Trophoblast cell (in vitro differentiated cells and primary cell): Measurements from ENCODE around the gene ABLIM1.

Experiments
- DNase-seq, 2 donors: peaks; one replicate each; pipeline ENCODE4 v3.0.0-alpha.2; 2016
- H2AFZ ChIP-seq: 2 replicates; pipeline ENCODE4 v1.6.1; 2013; ENCODE audit warnings: low read length, moderate library complexity, mild to moderate bottlenecking; ENCODE audit not compliant: insufficient read depth, poor library complexity
- H2AK5ac ChIP-seq: 2 replicates; pipeline ENCODE4 v1.6.1; 2013; ENCODE audit warnings: mild to moderate bottlenecking, low read length
- H2BK120ac ChIP-seq: 2 replicates; pipeline ENCODE4 v1.6.1; 2013; ENCODE audit warnings: low read length, mild to moderate bottlenecking, moderate library complexity; ENCODE audit not compliant: insufficient read depth, poor library complexity
- H2BK12ac ChIP-seq: 2 replicates; pipeline ENCODE4 v1.6.1; 2013; ENCODE audit warnings: mild to moderate bottlenecking, low read length, moderate library complexity
- H2BK5ac ChIP-seq: 2 replicates; pipeline ENCODE4 v1.6.1; 2013; ENCODE audit warnings: low read length, low read depth, moderate library complexity, mild to moderate bottlenecking; ENCODE audit not compliant: poor library complexity
- H3K14ac ChIP-seq: 2 replicates; pipeline ENCODE4 v1.6.1; 2013; ENCODE audit warnings: mild to moderate bottlenecking, low read length
- H3K18ac ChIP-seq: 2 replicates; pipeline ENCODE4 v1.6.1; 2013; ENCODE audit warnings: mild to moderate bottlenecking, low read length
- H3K23ac ChIP-seq: 2 replicates; pipeline ENCODE4 v1.6.1; 2013; ENCODE audit warnings: low read length
- H3K27ac ChIP-seq: 2 replicates; pipeline ENCODE4 v1.5.1; 2013; ENCODE audit warnings: low read depth, mild to moderate bottlenecking, inconsistent platforms, low read length, moderate library complexity
- H3K27me3 ChIP-seq: 2 replicates; pipeline ENCODE4 v1.6.1; 2013; ENCODE audit warnings: inconsistent platforms, mild to moderate bottlenecking, low read length, moderate library complexity; ENCODE audit not compliant: insufficient read depth
- H3K36me3 ChIP-seq, 2 experiments: 1 replicate in 1 of 2; 2 replicates in 1 of 2; pipeline ENCODE4 v1.6.1; 2013; ENCODE audit warnings: low read length in 2 of 2, mild to moderate bottlenecking in 2 of 2, moderate library complexity in 1 of 2; ENCODE audit not compliant: insufficient read depth in 2 of 2, control insufficient read depth in 1 of 2
- H3K4ac ChIP-seq: 2 replicates; pipeline ENCODE4 v1.6.1; 2013; ENCODE audit warnings: low read depth, mild to moderate bottlenecking, low read length, moderate library complexity
- H3K4me1 ChIP-seq, 2 experiments: 1 replicate in 1 of 2; 2 replicates in 1 of 2; pipeline ENCODE4 v1.6.1; 2013; ENCODE audit warnings: low read length in 2 of 2, mild to moderate bottlenecking in 2 of 2, moderate library complexity in 1 of 2; ENCODE audit not compliant: insufficient read depth in 2 of 2, control insufficient read depth in 1 of 2
- H3K4me2 ChIP-seq: 2 replicates; pipeline ENCODE4 v1.6.1; 2013; ENCODE audit warnings: inconsistent platforms, mild to moderate bottlenecking, low read length, moderate library complexity
- H3K4me3 ChIP-seq: 2 replicates; pipeline ENCODE4 v1.5.1; 2013; ENCODE audit warnings: mild to moderate bottlenecking, low read depth, low read length, inconsistent platforms
- H3K79me1 ChIP-seq: one replicate; pipeline ENCODE4 v1.6.1; 2013; ENCODE audit warnings: low read length
- H3K79me2 ChIP-seq: 2 replicates; pipeline ENCODE4 v1.6.1; 2013; ENCODE audit warnings: low read length, mild to moderate bottlenecking; ENCODE audit not compliant: control insufficient read depth, insufficient read depth, poor library complexity
- H3K9ac ChIP-seq: 2 replicates; pipeline ENCODE4 v1.6.1; 2013; ENCODE audit warnings: mild to moderate bottlenecking, low read length
- H3K9me3 ChIP-seq: 2 replicates; pipeline ENCODE4 v1.6.1; 2013; ENCODE audit warnings: low read depth, mild to moderate bottlenecking, control low read depth, inconsistent platforms, low read length; ENCODE audit not compliant: insufficient read depth
- H4K12ac ChIP-seq: 2 replicates; pipeline ENCODE4 v1.6.1; 2013; ENCODE audit warnings: low read depth, mild to moderate bottlenecking, low read length, moderate library complexity
- H4K8ac ChIP-seq: 2 replicates; pipeline ENCODE4 v1.6.1; 2013; ENCODE audit warnings: low read depth, mild to moderate bottlenecking, low read length, moderate library complexity
- H4K91ac ChIP-seq: one replicate; pipeline ENCODE4 v1.6.1; 2013; ENCODE audit warnings: low read depth, mild to moderate bottlenecking, low read length, moderate library complexity
- WGBS: extraction: QIAGEN DNeasy Blood & Tissue Kit; methylation state at CpG from one replicate; pipeline ENCODE4 v1.1.7; 2013; ENCODE audit warnings: missing lambda C conversion rate; ENCODE audit not compliant: insufficient read length, insufficient coverage; ENCODE audit errors: extremely low coverage; 5-methylcytosine and 5-hydroxymethylcytosine counted together

ABLIM1 gene

DNA sequence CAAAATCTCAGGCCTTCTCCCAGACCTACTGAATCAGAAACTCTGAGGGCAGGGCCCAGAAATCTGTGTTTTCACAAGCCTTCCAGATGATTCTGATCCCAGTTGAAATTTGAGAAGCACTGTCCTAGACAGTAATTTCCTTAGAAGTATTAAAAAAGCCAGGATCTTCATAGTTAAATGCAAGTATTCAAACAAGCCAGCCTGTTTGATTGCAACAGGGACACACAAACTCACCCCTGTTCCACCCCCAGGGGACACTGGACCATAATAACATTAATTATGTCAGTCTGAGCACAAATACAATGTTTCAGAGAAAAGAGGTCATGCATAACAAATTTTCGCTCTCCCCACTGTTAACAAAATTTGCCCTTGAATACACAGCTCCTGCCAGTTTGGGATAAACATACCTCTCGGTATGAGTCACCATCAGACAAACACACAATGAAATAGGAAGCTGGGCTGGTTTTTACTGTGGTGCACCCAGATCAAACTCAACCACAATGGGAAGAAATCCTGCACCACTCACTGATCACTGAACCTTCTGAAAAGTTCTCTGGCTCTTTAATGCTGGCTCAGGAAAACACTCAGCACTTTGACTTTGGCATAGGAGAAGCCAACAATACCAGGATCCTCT is 34.3 kb downstream of the ABLIM1 start:
- peaks cover 5 to 16% of the 10 kb centered on the region in 2 experiments for H3K4me1 ChIP-seq
- WGBS, result no CpG with 5 or more reads among the region's 2 CpGs
- no peak overlapping the region for H2BK120ac ChIP-seq

DNA sequence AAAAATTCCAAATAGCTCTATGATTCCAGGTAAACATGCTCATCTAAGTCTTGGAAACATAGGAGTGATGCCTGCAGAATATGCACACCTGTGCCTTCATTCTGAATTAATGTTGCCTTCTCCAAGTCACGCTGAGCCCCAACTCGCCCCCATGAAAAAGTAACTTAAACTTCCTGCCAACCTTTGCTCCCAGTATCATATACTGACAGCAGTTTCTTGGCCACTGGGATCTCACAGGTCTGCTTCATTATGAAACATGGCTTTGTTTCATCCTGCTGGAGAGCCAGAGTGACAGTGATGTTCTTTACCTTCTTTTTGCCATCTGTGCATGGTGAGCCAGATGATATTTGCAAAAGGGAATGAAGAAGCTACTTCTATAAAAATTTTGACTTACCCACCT is 34.9 kb downstream of the ABLIM1 start:
- H4K12ac ChIP-seq, result no peak overlapping the region
- no peak overlapping the region for H3K27ac ChIP-seq
- H3K4ac ChIP-seq, result no peak overlapping the region
- H3K23ac ChIP-seq, result no peak overlapping the region
- no peak overlapping the region for H2BK5ac ChIP-seq
- H3K4me1 ChIP-seq, result peaks cover 5 to 16% of the 10 kb centered on the region in 2 experiments
- H2BK12ac ChIP-seq, result no peak overlapping the region
- no peak overlapping the region for H4K8ac ChIP-seq
- no peak overlapping the region for H2AFZ ChIP-seq
- H3K79me2 ChIP-seq, result no peaks in the 10 kb centered on the region
- no peak overlapping the region for H4K91ac ChIP-seq
- H3K14ac ChIP-seq, result no peak overlapping the region
- H2BK120ac ChIP-seq, result no peak overlapping the region
- no peak overlapping the region for H3K18ac ChIP-seq
- H2AK5ac ChIP-seq, result no peak overlapping the region
- H3K27me3 ChIP-seq, result no peaks in the 10 kb centered on the region
- no peak for DNase-seq
- no peak overlapping the region for H3K9ac ChIP-seq
- WGBS, result no CpG with 5 or more reads among the region's 2 CpGs
- peaks cover 0 to 2% of the 10 kb centered on the region in 2 experiments for H3K36me3 ChIP-seq
- no peaks in the 10 kb centered on the region for H3K9me3 ChIP-seq
- H3K4me3 ChIP-seq, result no peak overlapping the region
- no peak overlapping the region for H3K4me2 ChIP-seq
- no peaks in the 10 kb centered on the region for H3K79me1 ChIP-seq

More for the DNA sequence above, 34.3 kb downstream of the ABLIM1 start:
- peak in 1 of 2 donors; percentile 47 for DNase-seq
- H3K9ac ChIP-seq, result no peak overlapping the region
- peak overlapping the region; percentile 24 for H3K4me2 ChIP-seq
- no peak overlapping the region for H3K4me3 ChIP-seq
- H3K36me3 ChIP-seq, result no peaks in the 10 kb centered on the region
- H3K79me2 ChIP-seq, result no peaks in the 10 kb centered on the region
- no peak overlapping the region for H2BK12ac ChIP-seq
- peak overlapping the region; percentile 45 for H3K27ac ChIP-seq
- H2BK5ac ChIP-seq, result no peak overlapping the region
- no peaks in the 10 kb centered on the region for H3K27me3 ChIP-seq
- H4K91ac ChIP-seq, result no peak overlapping the region
- no peak overlapping the region for H4K12ac ChIP-seq
- H4K8ac ChIP-seq, result no peak overlapping the region
- no peaks in the 10 kb centered on the region for H3K9me3 ChIP-seq
- H3K79me1 ChIP-seq, result no peaks in the 10 kb centered on the region
- no peak overlapping the region for H3K18ac ChIP-seq
- no peak overlapping the region for H2AK5ac ChIP-seq
- no peak overlapping the region for H3K23ac ChIP-seq
- H3K14ac ChIP-seq, result no peak overlapping the region
- H3K4ac ChIP-seq, result no peak overlapping the region
- H2AFZ ChIP-seq, result no peak overlapping the region

DNA sequence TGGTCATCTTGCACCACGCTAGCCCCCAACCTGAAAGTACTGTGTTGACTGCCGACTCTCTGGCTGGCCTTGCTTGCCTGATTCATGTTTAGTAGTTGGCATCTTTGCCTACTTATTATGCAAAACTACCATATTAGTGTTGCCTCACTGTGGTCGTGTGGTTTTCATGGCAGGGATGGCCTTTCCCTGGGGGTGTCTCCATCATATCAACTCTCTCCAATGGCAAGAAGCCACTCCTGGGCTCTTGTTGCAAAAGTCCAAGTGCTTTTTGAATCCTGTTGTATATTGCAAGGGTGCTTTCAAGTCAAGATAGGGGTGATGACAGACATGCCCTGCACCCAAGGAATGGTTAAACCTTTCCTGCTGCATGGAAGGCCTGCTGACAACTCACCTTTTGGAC is 39.4 kb downstream of the ABLIM1 start:
- no peak overlapping the region for H4K12ac ChIP-seq
- H2BK5ac ChIP-seq, result no peak overlapping the region
- H3K4ac ChIP-seq, result no peak overlapping the region
- H3K27me3 ChIP-seq, result no peaks in the 10 kb centered on the region
- H3K4me2 ChIP-seq, result no peak overlapping the region
- no peak overlapping the region for H2BK120ac ChIP-seq
- no peak overlapping the region for H3K23ac ChIP-seq
- peaks cover under 1 to 5% of the 10 kb centered on the region in 2 experiments for H3K4me1 ChIP-seq
- H2AK5ac ChIP-seq, result no peak overlapping the region
- H3K9ac ChIP-seq, result no peak overlapping the region
- H3K79me2 ChIP-seq, result no peaks in the 10 kb centered on the region
- no peak overlapping the region for H4K91ac ChIP-seq
- no peak overlapping the region for H2AFZ ChIP-seq
- H2BK12ac ChIP-seq, result no peak overlapping the region
- H3K36me3 ChIP-seq, result peaks cover 0 to 2% of the 10 kb centered on the region in 2 experiments
- H3K4me3 ChIP-seq, result peak overlapping the region; percentile 11
- no CpG with 5 or more reads among the region's 3 CpGs for WGBS
- H3K79me1 ChIP-seq, result no peaks in the 10 kb centered on the region
- no peak for DNase-seq
- H3K18ac ChIP-seq, result no peak overlapping the region
- H4K8ac ChIP-seq, result no peak overlapping the region
- H3K9me3 ChIP-seq, result no peaks in the 10 kb centered on the region
- H3K27ac ChIP-seq, result no peak overlapping the region
- H3K14ac ChIP-seq, result no peak overlapping the region

DNA sequence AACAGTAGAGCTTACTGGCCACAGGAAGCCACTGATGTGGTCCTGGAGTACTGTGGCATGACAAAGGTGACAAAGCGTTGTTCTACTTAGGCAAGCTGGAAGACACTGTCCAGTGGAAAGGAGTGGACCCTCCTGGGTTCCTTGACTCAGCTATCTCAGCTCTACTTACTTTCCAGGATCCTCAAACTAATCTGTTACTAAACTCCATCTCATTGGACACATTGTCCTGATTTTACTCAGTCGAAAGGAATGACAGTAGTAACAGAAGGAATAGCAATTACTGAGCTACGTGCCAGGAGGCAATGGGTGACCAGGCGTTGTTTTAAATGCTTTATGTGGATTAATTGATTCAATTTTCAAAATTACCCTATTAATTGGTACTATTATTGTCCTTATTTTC is 41.6 kb downstream of the ABLIM1 start:
- H3K4me1 ChIP-seq, result peaks cover 0 to 2% of the 10 kb centered on the region in 2 experiments
- H4K12ac ChIP-seq, result no peak overlapping the region
- no peak overlapping the region for H3K14ac ChIP-seq
- no peak overlapping the region for H3K4me3 ChIP-seq
- H3K23ac ChIP-seq, result no peak overlapping the region
- no CpG with 5 or more reads among the region's 4 CpGs for WGBS
- H3K9ac ChIP-seq, result no peak overlapping the region
- H2BK120ac ChIP-seq, result no peak overlapping the region
- no peaks in the 10 kb centered on the region for H3K79me2 ChIP-seq
- no peaks in the 10 kb centered on the region for H3K9me3 ChIP-seq
- peak in 1 of 2 donors; percentile 38 for DNase-seq
- no peak overlapping the region for H4K91ac ChIP-seq
- no peak overlapping the region for H3K27ac ChIP-seq
- H2BK5ac ChIP-seq, result no peak overlapping the region
- H3K27me3 ChIP-seq, result no peaks in the 10 kb centered on the region
- no peaks in the 10 kb centered on the region for H3K79me1 ChIP-seq
- H3K4ac ChIP-seq, result no peak overlapping the region
- no peak overlapping the region for H2BK12ac ChIP-seq
- H3K36me3 ChIP-seq, result peaks cover 0 to 2% of the 10 kb centered on the region in 2 experiments
- no peak overlapping the region for H4K8ac ChIP-seq
- no peak overlapping the region for H3K4me2 ChIP-seq
- no peak overlapping the region for H2AFZ ChIP-seq
- no peak overlapping the region for H2AK5ac ChIP-seq
- no peak overlapping the region for H3K18ac ChIP-seq
